ENCODE results near the gene SEC31A. TPM values are rescaled to one million over a fixed set of nuclear protein-coding genes. Genes with fewer than 3 reads are reported as not detected.
A peak's percentile ranks its signal among the peaks of the same experiment; 100 is the strongest.

Gene SEC31A
- total RNA-seq, 1 donor from 2014 or later = 360 TPM

GRCh38 chr4:82906469-82906868 is 15.5 kb upstream of the SEC31A start:
- TF ChIP-seq CTCF (IDR thresholded peaks at IDR 0.05) = no peak
- DNase-seq (ENCODE audit: extremely low spot score, unreplicated experiment) = no peak
- H3K27ac Mint-ChIP-seq (ENCODE audit: unreplicated experiment) = no peak overlapping the region
- no peak overlapping the region for H3K4me3 Mint-ChIP-seq (ENCODE audit: unreplicated experiment)
- H3K4me1 Mint-ChIP-seq (ENCODE audit: unreplicated experiment) = peaks cover 8% of the 10 kb centered on the region
- H3K27me3 Mint-ChIP-seq (ENCODE audit: unreplicated experiment) = no peaks in the 10 kb centered on the region
- peaks cover 17% of the 10 kb centered on the region for H3K36me3 Mint-ChIP-seq (ENCODE audit: unreplicated experiment)
- H3K9me3 Mint-ChIP-seq (ENCODE audit: unreplicated experiment) = no peaks in the 10 kb centered on the region

GRCh38 chr4:82905205-82905604 is 14.3 kb upstream of the SEC31A start:
- DNase-seq (ENCODE audit: extremely low spot score, unreplicated experiment) = no peak
- H3K27me3 Mint-ChIP-seq (ENCODE audit: unreplicated experiment) = no peaks in the 10 kb centered on the region
- no peak for TF ChIP-seq CTCF (IDR thresholded peaks at IDR 0.05)
- H3K4me3 Mint-ChIP-seq (ENCODE audit: unreplicated experiment) = no peak overlapping the region
- peaks cover 11% of the 10 kb centered on the region for H3K36me3 Mint-ChIP-seq (ENCODE audit: unreplicated experiment)
- H3K27ac Mint-ChIP-seq (ENCODE audit: unreplicated experiment) = no peak overlapping the region
- H3K9me3 Mint-ChIP-seq (ENCODE audit: unreplicated experiment) = no peaks in the 10 kb centered on the region
- peaks cover 8% of the 10 kb centered on the region for H3K4me1 Mint-ChIP-seq (ENCODE audit: unreplicated experiment)

- H3K4me3 Mint-ChIP-seq (ENCODE audit: unreplicated experiment) = no peak overlapping the region
- H3K27me3 Mint-ChIP-seq (ENCODE audit: unreplicated experiment) = no peaks in the 10 kb centered on the region
- no peak for TF ChIP-seq CTCF (IDR thresholded peaks at IDR 0.05)
- H3K9me3 Mint-ChIP-seq (ENCODE audit: unreplicated experiment) = no peaks in the 10 kb centered on the region
- no peak for DNase-seq (ENCODE audit: extremely low spot score, unreplicated experiment)
- no peak overlapping the region for H3K27ac Mint-ChIP-seq (ENCODE audit: unreplicated experiment)
- H3K36me3 Mint-ChIP-seq (ENCODE audit: unreplicated experiment) = peaks cover 11% of the 10 kb centered on the region
- H3K4me1 Mint-ChIP-seq (ENCODE audit: unreplicated experiment) = peaks cover 15% of the 10 kb centered on the region
Measured at GRCh38 chr4:82903737-82904136, 12.8 kb upstream of the SEC31A start.

GRCh38 chr4:82901183-82901718 is 10.3 kb upstream of the SEC31A start:
- Mint-ChIP-seq H3K4me1 (ENCODE audit: unreplicated experiment) (peaks cover 34% of the 10 kb centered on the region), H3K4me3 (ENCODE audit: unreplicated experiment) (no peak overlapping the region), H3K9me3 (ENCODE audit: unreplicated experiment) (no peaks in the 10 kb centered on the region), H3K36me3 (ENCODE audit: unreplicated experiment) (peaks cover 5% of the 10 kb centered on the region), H3K27ac (ENCODE audit: unreplicated experiment) (no peak overlapping the region), H3K27me3 (ENCODE audit: unreplicated experiment) (no peaks in the 10 kb centered on the region)
- no peak for TF ChIP-seq CTCF (IDR thresholded peaks at IDR 0.05)
- no peak for DNase-seq (ENCODE audit: extremely low spot score, unreplicated experiment)

- peak; percentile 99 for DNase-seq (ENCODE audit: extremely low spot score, unreplicated experiment)
- Mint-ChIP-seq H3K36me3 (ENCODE audit: unreplicated experiment) (peaks cover 7% of the 10 kb centered on the region), H3K27ac (ENCODE audit: unreplicated experiment) (no peak within 1 kb of the TSS), H3K4me3 (ENCODE audit: unreplicated experiment) (no peak within 1 kb of the TSS), H3K27me3 (ENCODE audit: unreplicated experiment) (no peaks in the 10 kb centered on the region), H3K4me1 (ENCODE audit: unreplicated experiment) (peaks cover 37% of the 10 kb centered on the region), H3K9me3 (ENCODE audit: unreplicated experiment) (no peaks in the 10 kb centered on the region)
- no peak for TF ChIP-seq CTCF (IDR thresholded peaks at IDR 0.05)
Measured at GRCh38 chr4:82900411-82901182, 9.6 kb upstream of the SEC31A start, which contains the start of gene THAP9. Gene THAP9 (plus strand): TSS chr4:82900735. CDS start chr4:82900803, 68 bp downstream.

All from osteocyte (in vitro differentiated cells).